ENCODE data around the gene COPG2. TPM values are rescaled to one million over a fixed set of nuclear protein-coding genes. Genes with fewer than 3 reads are reported as not detected.

COPG2 gene
- total and polyA plus RNA-seq, 2 of the 13 experiments (the other 11 are each of a cell fraction or from before 2014, with no cell fraction given): 14.1 to 17.7 TPM

DNA sequence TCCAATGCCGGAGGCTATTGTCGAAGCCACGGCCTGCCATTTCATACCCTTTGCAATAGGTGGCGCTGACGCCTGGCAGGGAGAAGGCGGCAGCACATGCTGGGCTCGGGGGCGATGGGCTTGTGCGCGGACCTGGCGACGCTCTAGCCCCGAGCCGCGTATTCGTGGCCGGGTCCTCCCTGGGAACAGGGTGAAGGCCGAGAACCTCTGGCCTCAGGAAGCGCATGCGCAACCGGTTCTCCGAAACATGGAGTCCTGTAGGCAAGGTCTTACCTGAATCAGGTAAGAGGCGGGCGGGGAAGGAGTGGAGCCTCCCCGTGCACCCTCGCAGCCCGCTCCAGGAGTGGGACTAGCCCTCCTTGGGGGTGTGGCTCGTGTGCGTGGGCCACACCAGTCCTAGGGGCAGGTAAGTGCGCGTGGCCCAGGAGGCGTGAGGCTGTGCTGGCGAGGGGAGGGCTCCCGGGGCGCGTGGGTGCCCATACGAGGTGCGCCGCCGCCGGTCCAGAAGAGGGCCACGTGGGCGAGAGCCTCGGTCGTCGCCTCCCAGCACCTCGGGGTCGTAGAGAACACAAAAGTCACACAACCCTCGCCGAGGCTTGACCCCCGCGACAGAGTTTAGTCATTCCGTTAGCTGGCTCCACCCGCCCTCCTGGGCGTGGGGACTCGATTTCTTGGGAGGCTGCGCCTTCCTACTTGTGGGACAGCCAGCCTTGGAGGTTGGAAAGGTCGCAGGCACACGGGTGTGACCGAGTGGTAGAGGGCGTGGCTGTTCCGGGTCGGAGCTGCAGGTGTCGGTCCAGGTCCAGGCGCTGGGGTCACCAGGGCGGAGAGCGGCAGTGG is 182.2 kb downstream of the COPG2 start (continued):
- TF ChIP-seq RARG (CRISPR knock-in tag; IDR thresholded peaks at IDR 0.05; ENCODE audit: low read depth) (no peak), ZNF263 (CRISPR knock-in tag; IDR thresholded peaks at IDR 0.05) (no peak), RORA (CRISPR knock-in tag; IDR thresholded peaks at IDR 0.05) (no peak), HNRNPK (IDR thresholded peaks at IDR 0.05; ENCODE audit: low read depth, low read length, poor library complexity, severe bottlenecking) (no peak), MIER3 (CRISPR knock-in tag; IDR thresholded peaks at IDR 0.05; ENCODE audit: borderline replicate concordance) (0 out of 2 replicates have a peak, but pooled peaks have one; percentile 39), ZNF24 (IDR thresholded peaks at IDR 0.05) (no peak), RBFOX2 (IDR thresholded peaks at IDR 0.05; ENCODE audit: low read depth, low read length) (peak; percentile 62), KAT8 (CRISPR knock-in tag; IDR thresholded peaks at IDR 0.05) (peak; percentile 89), SNAPC2 (CRISPR knock-in tag; IDR thresholded peaks at IDR 0.05) (no peak), ARNTL (CRISPR knock-in tag; IDR thresholded peaks at IDR 0.05) (no peak; the same call in 1 of the 2 replicates), KLF11 (CRISPR knock-in tag; IDR thresholded peaks at IDR 0.05) (peak; percentile 68; the same call in 1 of the 2 replicates), ZNF614 (CRISPR knock-in tag; IDR thresholded peaks at IDR 0.05; ENCODE audit: borderline replicate concordance) (peak; percentile 69; the same call in 1 of the 2 replicates), ZNF761 (CRISPR knock-in tag; conservative IDR thresholded peaks at IDR 0.05) (peak; percentile 59; the same call in 1 of the 2 replicates), ZSCAN12 (CRISPR knock-in tag; IDR thresholded peaks at IDR 0.05) (no peak), ERF (CRISPR knock-in tag; IDR thresholded peaks at IDR 0.05) (peak; percentile 93), MED8 (CRISPR knock-in tag; IDR thresholded peaks at IDR 0.05; ENCODE audit: insufficient replicate concordance) (no peak)
- TF ChIP-seq, protein P1, sequence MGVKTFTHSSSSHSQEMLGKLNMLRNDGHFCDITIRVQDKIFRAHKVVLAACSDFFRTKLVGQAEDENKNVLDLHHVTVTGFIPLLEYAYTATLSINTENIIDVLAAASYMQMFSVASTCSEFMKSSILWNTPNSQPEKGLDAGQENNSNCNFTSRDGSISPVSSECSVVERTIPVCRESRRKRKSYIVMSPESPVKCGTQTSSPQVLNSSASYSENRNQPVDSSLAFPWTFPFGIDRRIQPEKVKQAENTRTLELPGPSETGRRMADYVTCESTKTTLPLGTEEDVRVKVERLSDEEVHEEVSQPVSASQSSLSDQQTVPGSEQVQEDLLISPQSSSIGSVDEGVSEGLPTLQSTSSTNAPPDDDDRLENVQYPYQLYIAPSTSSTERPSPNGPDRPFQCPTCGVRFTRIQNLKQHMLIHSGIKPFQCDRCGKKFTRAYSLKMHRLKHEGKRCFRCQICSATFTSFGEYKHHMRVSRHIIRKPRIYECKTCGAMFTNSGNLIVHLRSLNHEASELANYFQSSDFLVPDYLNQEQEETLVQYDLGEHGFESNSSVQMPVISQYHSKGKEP (CRISPR knock-in tag; IDR thresholded peaks at IDR 0.05): 0 out of 2 replicates have a peak, but pooled peaks have one; percentile 58
- TF ChIP-seq, protein P2, sequence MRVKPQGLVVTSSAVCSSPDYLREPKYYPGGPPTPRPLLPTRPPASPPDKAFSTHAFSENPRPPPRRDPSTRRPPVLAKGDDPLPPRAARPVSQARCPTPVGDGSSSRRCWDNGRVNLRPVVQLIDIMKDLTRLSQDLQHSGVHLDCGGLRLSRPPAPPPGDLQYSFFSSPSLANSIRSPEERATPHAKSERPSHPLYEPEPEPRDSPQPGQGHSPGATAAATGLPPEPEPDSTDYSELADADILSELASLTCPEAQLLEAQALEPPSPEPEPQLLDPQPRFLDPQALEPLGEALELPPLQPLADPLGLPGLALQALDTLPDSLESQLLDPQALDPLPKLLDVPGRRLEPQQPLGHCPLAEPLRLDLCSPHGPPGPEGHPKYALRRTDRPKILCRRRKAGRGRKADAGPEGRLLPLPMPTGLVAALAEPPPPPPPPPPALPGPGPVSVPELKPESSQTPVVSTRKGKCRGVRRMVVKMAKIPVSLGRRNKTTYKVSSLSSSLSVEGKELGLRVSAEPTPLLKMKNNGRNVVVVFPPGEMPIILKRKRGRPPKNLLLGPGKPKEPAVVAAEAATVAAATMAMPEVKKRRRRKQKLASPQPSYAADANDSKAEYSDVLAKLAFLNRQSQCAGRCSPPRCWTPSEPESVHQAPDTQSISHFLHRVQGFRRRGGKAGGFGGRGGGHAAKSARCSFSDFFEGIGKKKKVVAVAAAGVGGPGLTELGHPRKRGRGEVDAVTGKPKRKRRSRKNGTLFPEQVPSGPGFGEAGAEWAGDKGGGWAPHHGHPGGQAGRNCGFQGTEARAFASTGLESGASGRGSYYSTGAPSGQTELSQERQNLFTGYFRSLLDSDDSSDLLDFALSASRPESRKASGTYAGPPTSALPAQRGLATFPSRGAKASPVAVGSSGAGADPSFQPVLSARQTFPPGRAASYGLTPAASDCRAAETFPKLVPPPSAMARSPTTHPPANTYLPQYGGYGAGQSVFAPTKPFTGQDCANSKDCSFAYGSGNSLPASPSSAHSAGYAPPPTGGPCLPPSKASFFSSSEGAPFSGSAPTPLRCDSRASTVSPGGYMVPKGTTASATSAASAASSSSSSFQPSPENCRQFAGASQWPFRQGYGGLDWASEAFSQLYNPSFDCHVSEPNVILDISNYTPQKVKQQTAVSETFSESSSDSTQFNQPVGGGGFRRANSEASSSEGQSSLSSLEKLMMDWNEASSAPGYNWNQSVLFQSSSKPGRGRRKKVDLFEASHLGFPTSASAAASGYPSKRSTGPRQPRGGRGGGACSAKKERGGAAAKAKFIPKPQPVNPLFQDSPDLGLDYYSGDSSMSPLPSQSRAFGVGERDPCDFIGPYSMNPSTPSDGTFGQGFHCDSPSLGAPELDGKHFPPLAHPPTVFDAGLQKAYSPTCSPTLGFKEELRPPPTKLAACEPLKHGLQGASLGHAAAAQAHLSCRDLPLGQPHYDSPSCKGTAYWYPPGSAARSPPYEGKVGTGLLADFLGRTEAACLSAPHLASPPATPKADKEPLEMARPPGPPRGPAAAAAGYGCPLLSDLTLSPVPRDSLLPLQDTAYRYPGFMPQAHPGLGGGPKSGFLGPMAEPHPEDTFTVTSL (CRISPR knock-in tag; IDR thresholded peaks at IDR 0.05; ENCODE audit: borderline replicate concordance): no peak
- TF ChIP-seq, protein P3, sequence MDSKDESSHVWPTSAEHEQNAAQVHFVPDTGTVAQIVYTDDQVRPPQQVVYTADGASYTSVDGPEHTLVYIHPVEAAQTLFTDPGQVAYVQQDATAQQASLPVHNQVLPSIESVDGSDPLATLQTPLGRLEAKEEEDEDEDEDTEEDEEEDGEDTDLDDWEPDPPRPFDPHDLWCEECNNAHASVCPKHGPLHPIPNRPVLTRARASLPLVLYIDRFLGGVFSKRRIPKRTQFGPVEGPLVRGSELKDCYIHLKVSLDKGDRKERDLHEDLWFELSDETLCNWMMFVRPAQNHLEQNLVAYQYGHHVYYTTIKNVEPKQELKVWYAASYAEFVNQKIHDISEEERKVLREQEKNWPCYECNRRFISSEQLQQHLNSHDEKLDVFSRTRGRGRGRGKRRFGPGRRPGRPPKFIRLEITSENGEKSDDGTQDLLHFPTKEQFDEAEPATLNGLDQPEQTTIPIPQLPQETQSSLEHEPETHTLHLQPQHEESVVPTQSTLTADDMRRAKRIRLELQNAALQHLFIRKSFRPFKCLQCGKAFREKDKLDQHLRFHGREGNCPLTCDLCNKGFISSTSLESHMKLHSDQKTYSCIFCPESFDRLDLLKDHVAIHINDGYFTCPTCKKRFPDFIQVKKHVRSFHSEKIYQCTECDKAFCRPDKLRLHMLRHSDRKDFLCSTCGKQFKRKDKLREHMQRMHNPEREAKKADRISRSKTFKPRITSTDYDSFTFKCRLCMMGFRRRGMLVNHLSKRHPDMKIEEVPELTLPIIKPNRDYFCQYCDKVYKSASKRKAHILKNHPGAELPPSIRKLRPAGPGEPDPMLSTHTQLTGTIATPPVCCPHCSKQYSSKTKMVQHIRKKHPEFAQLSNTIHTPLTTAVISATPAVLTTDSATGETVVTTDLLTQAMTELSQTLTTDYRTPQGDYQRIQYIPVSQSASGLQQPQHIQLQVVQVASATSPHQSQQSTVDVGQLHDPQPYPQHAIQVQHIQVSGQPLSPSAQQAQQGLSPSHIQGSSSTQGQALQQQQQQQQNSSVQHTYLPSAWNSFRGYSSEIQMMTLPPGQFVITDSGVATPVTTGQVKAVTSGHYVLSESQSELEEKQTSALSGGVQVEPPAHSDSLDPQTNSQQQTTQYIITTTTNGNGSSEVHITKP (CRISPR knock-in tag; IDR thresholded peaks at IDR 0.05; ENCODE audit: low read depth): no peak; the same call in 1 of the 2 replicates
